ENCODE measurements around the gene VSTM4.

The VSTM4 gene

DNA sequence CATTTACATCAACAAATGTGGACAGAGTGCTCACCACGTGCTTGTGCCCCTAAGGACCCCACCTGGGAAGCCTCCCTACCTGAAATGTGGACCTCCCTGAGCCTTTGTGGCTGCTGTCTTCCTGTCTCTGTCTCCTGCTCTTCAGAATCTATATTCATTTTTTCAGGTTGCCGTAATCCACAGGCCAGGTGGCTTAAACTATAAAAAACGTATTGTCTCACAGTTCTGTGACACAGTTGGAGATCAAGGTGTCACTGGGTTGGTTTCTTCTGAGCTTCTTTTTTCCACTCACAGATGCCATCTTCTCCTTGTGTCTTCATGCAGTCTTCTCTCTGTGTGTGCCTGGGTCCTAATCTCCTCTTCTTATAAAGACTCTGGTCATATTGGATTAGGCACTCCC, 5.6 kb upstream of the VSTM4 start:
- H3K27ac ChIP-seq (replicated peaks): no peak overlapping the region
- TF ChIP-seq SPI1 (IDR thresholded peaks at IDR 0.05; ENCODE audit: borderline replicate concordance, low read depth) (no peak), POLR2AphosphoS5 (IDR thresholded peaks at IDR 0.05; ENCODE audit: low read depth) (no peak), GABPA (IDR thresholded peaks at IDR 0.05; ENCODE audit: low read depth) (no peak), REST (IDR thresholded peaks at IDR 0.05; ENCODE audit: insufficient replicate concordance, low read depth) (no peak)
- TF ChIP-seq, protein P1, sequence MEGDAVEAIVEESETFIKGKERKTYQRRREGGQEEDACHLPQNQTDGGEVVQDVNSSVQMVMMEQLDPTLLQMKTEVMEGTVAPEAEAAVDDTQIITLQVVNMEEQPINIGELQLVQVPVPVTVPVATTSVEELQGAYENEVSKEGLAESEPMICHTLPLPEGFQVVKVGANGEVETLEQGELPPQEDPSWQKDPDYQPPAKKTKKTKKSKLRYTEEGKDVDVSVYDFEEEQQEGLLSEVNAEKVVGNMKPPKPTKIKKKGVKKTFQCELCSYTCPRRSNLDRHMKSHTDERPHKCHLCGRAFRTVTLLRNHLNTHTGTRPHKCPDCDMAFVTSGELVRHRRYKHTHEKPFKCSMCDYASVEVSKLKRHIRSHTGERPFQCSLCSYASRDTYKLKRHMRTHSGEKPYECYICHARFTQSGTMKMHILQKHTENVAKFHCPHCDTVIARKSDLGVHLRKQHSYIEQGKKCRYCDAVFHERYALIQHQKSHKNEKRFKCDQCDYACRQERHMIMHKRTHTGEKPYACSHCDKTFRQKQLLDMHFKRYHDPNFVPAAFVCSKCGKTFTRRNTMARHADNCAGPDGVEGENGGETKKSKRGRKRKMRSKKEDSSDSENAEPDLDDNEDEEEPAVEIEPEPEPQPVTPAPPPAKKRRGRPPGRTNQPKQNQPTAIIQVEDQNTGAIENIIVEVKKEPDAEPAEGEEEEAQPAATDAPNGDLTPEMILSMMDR (IDR thresholded peaks at IDR 0.05; ENCODE audit: insufficient read depth, low read length): no peak
- H3K4me3 ChIP-seq (replicated peaks; ENCODE audit: insufficient read depth, low read length): no peak overlapping the region
- no peak for DNase-seq (ENCODE audit: low read depth in 1 of 2, low spot score in 1 of 2)
- H3K27me3 ChIP-seq (ENCODE audit: insufficient read depth, poor library complexity, severe bottlenecking): peaks cover under 1% of the 10 kb centered on the region

GRCh38 chr10:49119746-49120145, 4.4 kb upstream of the VSTM4 start:
- Histone ChIP-seq H3K27me3 (ENCODE audit: insufficient read depth, poor library complexity, severe bottlenecking) (peaks cover 7% of the 10 kb centered on the region), H3K4me3 (replicated peaks; ENCODE audit: insufficient read depth, low read length) (no peak overlapping the region), H3K27ac (replicated peaks) (no peak overlapping the region)
- TF ChIP-seq, protein P1 (IDR thresholded peaks at IDR 0.05; ENCODE audit: insufficient read depth, low read length): no peak
- TF ChIP-seq GABPA (IDR thresholded peaks at IDR 0.05; ENCODE audit: low read depth) (no peak), SPI1 (IDR thresholded peaks at IDR 0.05; ENCODE audit: borderline replicate concordance, low read depth) (no peak), POLR2AphosphoS5 (IDR thresholded peaks at IDR 0.05; ENCODE audit: low read depth) (no peak), REST (IDR thresholded peaks at IDR 0.05; ENCODE audit: insufficient replicate concordance, low read depth) (no peak)
- no peak for DNase-seq (ENCODE audit: low read depth in 1 of 2, low spot score in 1 of 2)

DNA sequence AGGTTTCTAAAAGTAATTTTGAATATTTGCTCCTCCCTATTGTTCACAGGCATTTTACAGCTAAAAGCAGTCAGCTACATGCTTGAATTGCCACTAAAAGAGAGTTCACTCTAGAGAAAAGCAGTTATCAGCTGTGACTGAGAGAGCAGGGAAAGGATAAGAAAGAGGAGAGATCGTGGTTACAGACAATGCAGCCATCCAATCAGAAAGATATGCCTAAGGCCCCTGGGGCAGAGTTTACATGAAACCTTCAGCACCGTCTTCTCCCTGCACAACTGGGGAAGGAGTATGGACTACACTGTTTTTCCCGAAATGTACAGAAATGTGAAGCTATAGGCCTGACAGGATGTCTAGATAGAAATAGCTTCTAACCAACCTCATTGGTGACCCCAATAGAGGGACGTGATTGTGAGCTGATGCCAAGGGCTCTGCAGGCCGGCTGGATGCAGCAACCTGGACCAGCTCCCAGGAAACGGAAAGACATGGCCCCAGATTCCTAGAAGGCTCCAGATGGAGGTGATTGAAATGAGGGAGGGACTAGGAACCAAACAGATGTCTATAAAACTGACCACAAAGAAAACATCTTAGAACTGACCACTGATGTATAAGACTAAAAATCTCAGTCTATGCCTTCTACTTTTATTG, 3.2 kb upstream of the VSTM4 start:
- DNase-seq (ENCODE audit: low read depth in 1 of 2, low spot score in 1 of 2): no peak
- Histone ChIP-seq H3K27me3 (ENCODE audit: insufficient read depth, poor library complexity, severe bottlenecking) (peaks cover 13% of the 10 kb centered on the region), H3K4me3 (replicated peaks; ENCODE audit: insufficient read depth, low read length) (no peak overlapping the region), H3K27ac (replicated peaks) (no peak overlapping the region)
- TF ChIP-seq, protein P1 (IDR thresholded peaks at IDR 0.05; ENCODE audit: insufficient read depth, low read length): no peak
- TF ChIP-seq POLR2AphosphoS5 (IDR thresholded peaks at IDR 0.05; ENCODE audit: low read depth) (no peak), GABPA (IDR thresholded peaks at IDR 0.05; ENCODE audit: low read depth) (no peak), REST (IDR thresholded peaks at IDR 0.05; ENCODE audit: insufficient replicate concordance, low read depth) (no peak)

Data from HL-60 (cell line).